Ramos (cell line): ENCODE measurements around the gene ADAMTS9.

Experiments used
- in situ Hi-C: fragments of 300-500 bp; cut with MboI; formaldehyde crosslinking; loops from one replicate; pipeline ENCODE4 v1.14.3; 2022; ENCODE audit warnings: low sequenced_read_pairs; ENCODE audit not compliant: unreplicated experiment

The ADAMTS9 gene

DNA sequence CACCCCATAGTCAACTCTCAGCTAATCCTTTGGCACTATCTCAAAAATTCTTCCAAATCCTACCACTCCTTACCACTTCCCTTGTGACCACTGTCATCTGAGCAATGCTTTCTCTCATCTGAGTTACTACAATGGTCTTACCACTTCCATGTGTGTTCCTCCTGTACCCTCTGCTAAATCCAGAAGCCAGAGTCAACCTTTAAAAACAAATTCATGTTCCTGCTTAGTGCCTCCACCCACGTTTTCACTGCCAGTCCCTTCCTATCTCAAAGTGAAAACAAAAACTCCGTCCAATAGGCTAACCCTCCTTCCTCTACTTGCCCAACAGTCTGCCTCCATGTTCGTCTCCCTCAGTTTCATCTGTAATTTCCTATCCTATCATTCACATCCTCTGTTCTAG is 109.0 kb downstream of the ADAMTS9 start:
- in situ Hi-C loops, result no loop called here

DNA sequence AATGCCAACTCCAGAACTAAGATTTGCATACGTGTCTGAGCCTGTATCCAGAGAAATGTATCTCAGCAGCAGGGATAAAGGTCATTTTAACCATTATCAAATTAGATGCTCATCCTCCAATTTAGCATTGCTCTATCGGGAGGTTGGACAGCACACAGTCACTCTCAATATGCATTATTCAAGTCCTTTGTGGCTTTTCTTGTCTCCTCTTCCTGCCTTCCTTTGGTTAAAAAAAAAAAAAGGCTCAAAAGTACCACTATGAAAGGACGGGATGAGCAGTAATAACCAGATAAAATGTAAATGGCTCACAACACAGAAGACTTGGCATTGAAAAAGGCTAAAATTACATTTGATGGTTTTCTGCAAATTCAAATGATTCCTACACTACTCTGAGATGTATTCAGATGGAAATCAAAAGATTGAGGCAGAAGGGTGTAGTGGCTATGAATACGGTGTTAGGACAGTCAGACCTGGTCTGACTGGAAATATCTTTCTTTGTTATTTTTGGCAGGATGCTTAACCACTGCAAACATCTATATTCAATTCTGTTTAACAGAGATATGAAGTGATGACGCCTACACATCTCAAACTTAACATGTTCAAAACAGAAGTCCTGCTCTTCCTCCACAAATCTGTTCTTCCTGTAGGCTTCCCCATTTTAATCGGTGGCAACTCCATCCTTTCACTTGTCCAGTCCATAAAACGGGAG is 109.6 kb downstream of the ADAMTS9 start:
- in situ Hi-C loops, result no loop called here

DNA sequence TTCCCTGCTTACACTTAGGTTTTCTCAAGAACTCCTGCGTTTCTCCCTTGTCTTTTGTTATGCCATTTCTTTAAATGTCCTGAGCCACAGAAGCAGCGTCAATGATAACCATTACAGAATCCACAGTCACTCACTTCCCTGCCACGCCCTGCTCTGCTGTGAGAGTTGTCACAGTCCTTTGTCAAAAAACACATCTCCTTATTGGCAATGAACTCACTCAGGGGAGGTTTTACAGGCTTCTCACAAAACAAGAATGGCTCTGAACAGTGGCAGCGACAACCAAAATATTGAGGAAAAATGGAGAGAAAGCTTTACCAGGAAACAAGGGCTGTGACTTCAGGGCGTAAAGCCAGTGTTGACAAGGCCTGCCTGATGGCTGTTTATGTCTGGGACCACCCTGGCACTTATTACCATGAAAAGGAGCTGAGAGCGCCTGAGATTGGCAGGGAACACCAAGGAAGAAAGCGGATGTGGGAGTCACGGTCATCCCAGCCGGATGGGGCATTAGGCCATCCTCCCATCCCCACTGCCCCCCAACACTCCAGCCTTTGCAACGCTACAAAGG is 111.5 kb downstream of the ADAMTS9 start:
- in situ Hi-C loops, result no loop called here

DNA sequence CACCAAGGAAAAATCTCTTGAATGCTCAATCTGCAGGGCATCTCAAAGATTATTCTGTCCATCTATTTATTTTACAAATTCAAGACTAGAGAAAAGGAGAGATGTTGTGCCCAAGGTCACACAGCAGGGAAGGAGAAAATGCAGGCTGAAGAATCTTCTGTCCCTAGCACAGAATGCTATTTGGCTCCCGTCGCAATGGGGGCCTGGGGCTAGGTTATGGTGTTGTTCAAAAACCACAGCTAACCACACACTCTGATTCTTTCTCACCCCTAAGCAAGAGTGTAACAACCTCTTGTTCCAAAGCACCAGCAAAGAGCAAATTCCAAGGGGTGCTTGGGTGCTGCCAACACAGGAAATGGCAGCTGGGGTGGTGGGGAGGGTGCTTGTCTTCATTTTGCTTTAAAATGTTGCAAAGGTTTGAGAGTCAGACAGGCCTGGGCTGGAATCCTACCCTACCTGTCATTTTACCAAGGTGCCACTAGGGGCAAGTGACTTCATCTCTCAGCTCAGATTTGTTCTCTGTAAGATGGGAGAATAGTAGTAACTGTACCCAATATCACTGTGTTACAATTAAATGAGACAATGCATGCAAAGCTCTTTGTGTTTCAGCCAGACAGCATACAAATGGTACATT is 112.5 kb downstream of the ADAMTS9 start:
- in situ Hi-C loops, result no loop called here

DNA sequence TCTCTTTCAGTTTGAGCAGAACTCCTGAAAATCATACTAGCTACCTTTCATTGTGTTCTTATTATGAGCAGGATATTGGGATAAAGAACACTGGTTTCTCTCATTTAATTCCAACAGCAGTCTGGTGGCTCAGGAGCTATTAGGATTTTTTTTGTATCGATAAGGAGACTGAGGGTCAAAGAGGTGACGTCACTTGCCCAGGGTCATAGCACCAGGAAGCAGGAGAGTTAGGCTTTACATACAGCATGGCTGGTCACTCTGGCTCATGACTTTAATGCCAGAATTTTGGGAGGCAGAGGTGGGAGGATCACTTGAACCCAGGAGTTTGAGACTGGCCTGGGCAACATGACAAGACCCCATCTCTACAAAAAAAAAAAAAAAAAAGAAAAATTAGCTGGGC is 113.6 kb downstream of the ADAMTS9 start:
- in situ Hi-C loops, result no loop called here

DNA sequence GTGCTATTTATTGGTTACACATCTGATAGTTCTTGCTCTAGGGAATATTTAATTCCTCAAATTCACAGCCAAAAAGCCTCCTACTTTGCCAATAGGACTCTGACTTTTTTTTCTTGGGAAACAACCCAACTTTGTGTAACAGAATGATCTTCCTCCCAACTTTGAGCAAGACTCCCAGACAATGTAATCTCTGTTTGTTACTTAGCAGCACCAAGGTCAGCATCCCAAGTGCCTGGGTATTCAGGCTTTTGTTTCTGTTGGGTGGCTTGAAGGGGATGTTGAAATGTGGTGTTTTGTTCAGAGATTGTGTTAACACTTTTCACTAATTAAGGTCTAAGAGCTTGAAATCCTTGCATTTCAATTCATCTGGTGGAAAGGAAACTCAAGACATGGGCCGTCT is 115.8 kb downstream of the ADAMTS9 start:
- in situ Hi-C loops, result no loop called here

DNA sequence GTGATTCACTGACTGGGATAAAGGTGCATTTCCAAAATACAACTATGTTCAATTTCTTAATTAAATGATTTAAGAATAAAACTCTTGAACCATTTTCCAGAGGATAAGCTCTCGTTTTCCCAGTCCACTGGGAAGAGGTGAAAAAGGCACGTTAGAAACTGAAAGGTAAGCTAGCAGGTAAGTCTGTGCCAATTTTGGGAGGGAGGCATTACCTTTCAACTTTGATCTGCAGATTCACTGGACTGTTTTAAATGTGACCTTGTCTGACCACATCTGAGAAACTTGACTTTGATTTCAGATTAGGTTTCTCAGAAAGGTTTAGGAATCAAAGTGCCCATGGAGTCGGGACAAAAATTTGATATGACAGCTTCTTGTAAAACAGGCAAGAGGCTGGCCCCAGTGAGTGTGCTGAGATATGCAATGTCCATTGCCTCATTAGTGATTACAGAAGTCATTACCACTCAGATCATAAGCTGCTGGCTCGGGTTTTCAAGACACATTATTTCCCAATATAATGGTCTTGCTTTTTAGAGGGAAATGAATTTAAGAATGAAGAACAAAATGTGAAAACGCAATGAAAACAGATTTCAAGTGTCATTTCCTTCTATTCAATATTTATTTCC is 118.8 kb downstream of the ADAMTS9 start:
- in situ Hi-C loops, result no loop called here

DNA sequence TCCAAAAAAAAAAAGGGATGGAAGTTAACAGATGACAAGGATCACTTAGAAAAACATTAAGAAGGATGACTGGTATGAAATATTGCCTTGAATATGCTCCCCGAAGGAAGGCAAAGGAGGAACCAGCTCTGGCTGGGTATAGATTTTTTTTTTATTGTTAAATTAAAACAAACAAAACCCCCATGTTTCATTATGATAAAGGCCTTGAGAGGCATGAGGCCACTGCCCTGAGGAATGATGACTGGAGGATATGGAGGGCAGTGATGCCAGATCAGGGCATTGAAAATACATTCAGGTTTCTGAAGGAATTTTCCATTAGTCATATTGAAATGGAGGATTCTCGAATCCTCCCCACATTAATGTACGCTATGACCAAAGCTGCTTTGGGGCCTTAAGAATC is 120.9 kb downstream of the ADAMTS9 start:
- in situ Hi-C loops, result no loop called here

DNA sequence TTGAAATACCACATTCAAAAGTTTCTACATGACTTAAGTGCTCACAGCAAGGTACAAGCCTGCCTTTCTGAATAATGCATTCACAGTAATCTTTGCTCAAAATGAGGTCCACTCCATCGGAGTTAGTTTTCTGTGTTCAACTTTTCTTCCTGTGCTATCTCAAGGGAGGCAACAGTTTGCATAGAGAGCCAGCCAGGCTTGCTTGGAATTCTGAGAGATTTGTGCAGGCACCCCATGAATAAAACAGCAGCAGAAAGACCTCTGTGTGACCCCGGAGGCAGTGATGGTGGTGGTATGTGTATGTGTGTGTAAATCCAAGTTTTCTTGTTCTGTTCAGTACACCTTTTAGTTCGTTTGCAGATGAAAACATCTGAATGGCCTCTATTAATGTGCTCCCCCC is 124.0 kb downstream of the ADAMTS9 start:
- in situ Hi-C loops, result no loop called here

DNA sequence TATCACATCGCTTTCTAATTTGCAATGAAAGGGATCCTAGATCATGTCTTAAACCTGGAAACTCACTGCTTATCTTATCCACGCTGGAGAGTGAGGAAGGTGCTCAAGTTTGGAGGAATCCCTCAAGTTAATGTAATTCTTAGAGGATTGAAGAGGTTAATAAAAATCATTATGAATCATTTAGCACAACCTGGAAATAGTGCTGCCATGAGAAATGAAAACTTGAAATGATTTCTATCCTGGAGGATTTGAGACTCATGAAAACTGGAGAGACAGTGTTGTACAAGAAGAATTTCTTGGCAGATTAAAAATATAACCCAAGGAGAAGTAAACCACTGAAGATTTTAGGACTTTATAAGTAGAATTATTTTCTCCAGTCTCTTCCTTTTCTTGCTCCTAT is 125.9 kb downstream of the ADAMTS9 start:
- in situ Hi-C loops, result no loop called here

DNA sequence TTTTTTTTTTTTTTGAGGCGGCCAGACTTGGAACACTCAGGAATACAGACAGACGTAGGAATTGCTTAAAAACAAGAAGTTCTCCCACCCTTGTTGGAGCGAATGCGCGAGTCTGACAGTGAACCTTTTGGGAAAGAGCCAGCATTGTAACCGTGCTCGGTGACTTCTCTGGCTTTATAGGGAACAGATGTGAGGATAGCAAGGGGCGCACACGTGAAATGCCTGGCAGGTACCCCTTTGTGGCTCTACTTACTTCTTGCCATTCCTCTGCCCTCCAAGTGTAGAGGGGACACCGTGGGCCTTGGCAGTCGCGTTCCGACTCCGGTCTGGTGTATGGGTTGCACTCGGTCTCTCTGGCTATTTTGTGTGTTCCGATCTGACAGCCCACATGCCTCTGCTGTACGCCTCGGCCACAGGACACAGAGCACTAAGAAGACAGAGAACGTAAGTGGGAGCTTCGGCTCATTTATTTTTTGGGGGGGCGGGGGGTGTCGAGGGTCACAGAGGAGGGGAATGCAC is 126.4 kb downstream of the ADAMTS9 start:
- in situ Hi-C loops, result no loop called here

DNA sequence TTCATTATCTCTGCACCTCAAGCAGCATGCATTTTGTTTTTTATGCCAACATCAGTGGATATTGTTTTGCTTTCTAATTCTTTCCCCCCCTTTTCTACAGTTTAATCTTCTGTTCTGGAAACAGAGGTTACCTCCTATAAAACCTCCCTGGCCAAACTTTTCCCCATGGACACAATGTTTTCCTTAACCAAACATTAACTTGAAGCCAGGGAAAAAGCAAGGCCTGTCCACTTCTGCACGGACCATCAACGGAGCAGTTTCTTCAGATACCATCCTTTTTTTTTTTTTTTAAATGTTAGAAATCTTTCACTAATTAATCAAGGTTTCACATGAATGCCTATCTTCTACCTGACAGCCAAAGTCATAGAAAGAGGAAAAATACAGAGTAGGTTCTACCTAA is 127.0 kb downstream of the ADAMTS9 start:
- in situ Hi-C loops, result no loop called here

DNA sequence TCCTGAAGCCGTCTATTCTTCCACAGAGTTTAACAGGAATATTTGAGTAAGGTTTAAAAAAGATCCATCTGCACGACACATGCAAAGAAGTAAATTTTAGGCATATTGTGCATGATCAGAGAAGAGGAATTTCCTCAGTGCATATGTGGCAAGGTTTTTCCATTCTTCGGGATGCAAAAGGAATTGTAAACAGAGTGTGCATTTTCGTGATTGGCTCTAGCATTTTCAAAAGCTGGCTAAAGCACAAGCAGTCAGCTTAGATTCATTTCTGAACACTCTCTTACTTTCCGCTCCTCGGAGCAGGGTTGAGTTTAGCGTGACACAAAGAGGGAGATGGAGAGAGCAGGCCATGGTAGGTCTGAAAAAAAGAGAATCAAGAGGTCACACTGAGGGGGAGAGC is 128.2 kb downstream of the ADAMTS9 start:
- in situ Hi-C loops, result no loop called here

DNA sequence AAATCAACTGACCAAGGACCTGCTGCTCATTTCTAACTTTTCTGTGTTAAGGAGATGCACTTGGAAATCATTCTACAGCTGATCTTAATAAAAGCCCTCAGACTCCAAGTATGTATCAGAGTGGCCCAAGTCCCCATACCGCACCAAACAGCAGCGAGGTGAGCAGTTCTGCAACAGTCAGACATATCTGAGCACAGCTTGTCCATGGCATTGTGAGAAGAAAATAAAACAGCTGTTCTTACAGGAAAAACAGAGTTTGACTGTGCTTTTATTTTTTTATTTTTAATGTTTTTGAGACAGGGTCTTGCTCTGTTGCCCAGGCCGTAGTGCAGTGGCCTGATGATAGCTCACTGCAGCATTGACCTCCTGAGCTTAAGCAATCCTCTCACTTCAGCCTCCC is 131.8 kb downstream of the ADAMTS9 start:
- in situ Hi-C loops, result no loop called here

DNA sequence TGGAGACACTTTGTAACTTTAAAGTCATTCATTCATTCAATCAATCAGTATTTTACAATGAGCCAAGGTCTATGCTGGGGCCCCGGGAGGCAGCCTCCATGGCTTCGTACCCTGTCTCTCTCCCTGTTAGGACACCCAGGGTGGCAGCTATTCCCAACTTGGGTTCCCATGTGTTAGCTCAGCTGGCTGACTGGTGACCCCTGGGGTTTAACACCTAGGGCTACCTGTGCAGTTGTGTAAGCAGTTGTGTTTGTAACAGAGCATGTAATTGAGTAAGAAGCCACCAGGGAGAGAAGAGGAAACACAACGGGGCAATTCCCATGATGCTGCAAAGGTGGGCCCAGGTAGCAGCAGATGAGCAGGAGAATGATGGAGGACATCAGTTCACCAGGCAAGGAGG is 132.4 kb downstream of the ADAMTS9 start:
- in situ Hi-C loops, result no loop called here

DNA sequence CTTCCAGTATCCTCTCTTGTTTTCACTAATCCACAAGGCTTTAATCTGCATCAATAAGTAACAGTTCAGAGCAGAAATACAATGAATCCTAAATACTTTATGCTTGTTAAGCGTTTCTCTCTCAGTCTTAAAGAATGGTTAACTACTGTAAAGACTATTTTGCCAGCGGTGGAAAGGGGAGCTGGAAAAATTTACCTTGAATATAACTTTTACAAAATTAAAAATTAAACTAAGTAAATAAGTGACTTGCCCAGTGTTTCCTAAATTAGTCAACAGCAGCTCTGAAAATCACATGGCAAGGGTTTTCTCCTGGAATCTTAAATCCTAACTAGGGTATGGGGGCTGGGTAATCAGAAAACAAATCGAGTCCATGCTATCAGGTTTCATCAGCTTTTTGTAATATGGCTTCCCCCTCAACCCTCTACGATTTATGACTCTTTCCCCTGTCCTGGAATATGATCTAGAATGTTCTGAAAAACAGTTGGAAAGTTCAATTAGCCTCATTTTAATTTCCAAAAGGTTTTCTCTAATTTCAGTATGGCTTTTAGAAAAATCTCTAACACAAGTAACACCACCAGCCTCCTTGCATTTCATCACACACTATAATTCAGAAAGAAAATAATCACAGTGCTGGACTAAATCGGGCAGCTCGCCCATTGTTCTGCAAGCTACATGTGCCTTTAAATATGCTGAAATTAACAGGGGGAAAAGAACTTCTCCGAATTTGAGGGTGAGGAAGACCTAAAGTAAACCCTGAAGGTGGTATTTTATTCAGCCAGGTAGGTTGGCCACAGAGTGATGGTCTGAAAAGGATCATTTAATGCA is 133.5 kb downstream of the ADAMTS9 start:
- in situ Hi-C loops, result no loop called here

DNA sequence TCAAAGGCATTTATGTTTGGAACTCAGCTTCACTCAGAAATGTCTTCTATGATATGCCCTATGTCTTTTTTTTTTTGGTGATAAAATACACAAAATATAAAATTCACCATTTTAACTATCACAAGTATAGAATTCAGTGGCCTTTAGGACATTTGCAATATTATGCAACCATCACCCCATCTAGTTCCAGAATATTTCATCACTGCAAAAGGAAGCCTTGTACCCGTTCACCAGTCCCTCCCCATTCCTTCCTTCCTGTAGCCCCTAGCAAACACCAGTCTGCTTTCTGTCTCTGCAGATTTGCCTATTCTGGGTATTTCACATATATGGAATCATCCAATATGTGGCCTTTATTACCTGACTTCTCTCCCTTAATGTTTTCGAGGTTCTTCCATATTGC is 134.8 kb downstream of the ADAMTS9 start:
- in situ Hi-C loops, result no loop called here

DNA sequence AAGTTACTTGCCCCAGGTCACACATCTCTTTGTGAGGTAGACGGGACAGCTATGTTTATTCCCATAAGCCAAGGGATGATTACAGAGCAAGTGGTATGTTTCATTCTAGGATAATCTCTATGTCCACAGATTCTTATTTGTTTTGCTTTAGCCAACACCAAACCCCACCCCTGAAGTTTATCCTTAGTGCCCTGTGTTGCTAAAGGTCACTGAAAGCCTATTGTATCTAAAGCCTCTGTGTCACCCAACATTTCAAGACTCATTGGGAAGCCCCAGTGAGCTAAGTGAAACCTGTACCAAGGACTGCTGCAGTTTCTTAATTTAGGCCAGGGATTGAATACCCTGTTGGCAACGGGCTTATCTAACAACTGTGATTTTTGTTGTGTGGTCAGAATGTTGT is 135.6 kb downstream of the ADAMTS9 start:
- in situ Hi-C loops, result no loop called here

DNA sequence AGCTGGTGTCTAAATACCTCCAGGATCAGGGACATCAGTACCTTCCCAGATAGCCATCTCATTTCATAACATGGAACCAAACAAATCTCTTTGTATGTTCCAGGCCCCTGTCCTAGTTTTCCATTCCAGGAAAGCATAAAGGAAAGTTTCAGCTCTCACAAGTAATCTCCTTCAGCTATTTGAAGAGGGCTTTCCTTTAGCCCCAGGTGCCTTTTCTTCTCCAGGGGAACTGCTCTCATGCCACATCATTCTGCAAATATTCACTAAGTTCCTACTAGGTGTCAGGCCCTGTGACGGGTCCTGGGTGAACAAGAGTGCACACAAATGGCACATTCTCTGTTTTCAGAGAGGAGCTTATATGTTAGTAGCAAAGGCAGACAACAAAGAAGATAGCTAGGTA is 136.1 kb downstream of the ADAMTS9 start:
- in situ Hi-C loops, result no loop called here

DNA sequence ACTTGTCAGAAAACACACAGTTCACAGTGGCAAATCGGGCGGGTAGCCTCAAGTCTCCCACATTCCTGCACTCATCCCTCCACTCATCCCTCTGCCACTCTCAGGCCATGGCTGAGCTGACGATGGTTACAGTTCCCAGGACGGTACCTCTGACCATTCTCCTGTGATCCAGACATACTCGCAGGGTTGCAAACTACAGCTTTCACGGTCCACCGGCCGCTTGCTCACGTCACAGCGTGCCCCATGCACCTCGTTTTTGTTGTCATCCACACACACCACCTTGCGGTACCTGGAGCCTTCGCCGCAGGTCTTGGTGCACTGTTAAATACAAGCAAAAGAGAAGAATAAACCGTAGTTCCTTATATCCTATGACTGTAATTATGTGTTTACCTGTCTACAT is 137.1 kb downstream of the ADAMTS9 start:
- in situ Hi-C loops, result no loop called here
